ENCODE data around the gene SGSM2.

DNA sequence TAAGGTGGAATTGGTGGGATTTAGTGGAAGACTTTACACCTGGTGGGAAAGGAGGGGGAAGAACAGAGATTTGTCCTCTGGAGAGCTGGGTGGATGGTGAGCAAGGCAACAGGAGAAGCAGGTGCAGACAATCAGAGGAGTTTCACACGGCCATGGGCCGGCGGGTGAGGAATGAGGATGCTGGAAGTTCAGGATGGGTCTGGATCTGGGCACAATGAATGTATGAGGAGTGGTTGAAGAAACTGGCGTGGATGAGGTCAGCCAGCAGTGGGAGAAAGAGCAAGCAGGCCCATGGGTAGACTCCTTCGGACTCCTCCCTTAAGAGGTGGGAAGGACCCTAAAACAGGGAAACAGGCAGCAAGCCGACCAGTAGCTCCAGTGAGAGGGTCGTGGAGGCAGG, 73.7 kb downstream of the SGSM2 start:
- TF ChIP-seq EZH2 (optimal IDR thresholded peaks at IDR 0.05; ENCODE audit: low read depth, low read length) (no peak), EZH2phosphoT487 (IDR thresholded peaks at IDR 0.05; ENCODE audit: low read length) (no peak)
- TF ChIP-seq, protein P1, sequence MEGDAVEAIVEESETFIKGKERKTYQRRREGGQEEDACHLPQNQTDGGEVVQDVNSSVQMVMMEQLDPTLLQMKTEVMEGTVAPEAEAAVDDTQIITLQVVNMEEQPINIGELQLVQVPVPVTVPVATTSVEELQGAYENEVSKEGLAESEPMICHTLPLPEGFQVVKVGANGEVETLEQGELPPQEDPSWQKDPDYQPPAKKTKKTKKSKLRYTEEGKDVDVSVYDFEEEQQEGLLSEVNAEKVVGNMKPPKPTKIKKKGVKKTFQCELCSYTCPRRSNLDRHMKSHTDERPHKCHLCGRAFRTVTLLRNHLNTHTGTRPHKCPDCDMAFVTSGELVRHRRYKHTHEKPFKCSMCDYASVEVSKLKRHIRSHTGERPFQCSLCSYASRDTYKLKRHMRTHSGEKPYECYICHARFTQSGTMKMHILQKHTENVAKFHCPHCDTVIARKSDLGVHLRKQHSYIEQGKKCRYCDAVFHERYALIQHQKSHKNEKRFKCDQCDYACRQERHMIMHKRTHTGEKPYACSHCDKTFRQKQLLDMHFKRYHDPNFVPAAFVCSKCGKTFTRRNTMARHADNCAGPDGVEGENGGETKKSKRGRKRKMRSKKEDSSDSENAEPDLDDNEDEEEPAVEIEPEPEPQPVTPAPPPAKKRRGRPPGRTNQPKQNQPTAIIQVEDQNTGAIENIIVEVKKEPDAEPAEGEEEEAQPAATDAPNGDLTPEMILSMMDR (IDR thresholded peaks at IDR 0.05; ENCODE audit: low read length) = no peak
